CD4-positive, alpha-beta T cell treated with Interleukin-10 for 1 hour (primary cell): ENCODE results near the gene NEK10.
"Not testable (repeated sequence)": the region's sequence is repeated elsewhere in the genome, so short reads cannot be mapped to it uniquely, and the experiment has no call there.

Experiments
- DNase-seq: peaks from one replicate; pipeline ENCODE4 v3.0.0-alpha.2; 2020

NEK10 gene

GRCh38 chr3:27353221-27353620 is 16.0 kb downstream of the NEK10 start:
- DNase-seq: no peak

- no peak for DNase-seq
These were observed 17.1 kb downstream of the NEK10 start for GRCh38 chr3:27352047-27352446.

GRCh38 chr3:27349832-27350231 is 19.4 kb downstream of the NEK10 start:
- no peak for DNase-seq

- no peak for DNase-seq
These were observed 23.0 kb downstream of the NEK10 start for GRCh38 chr3:27345959-27346865.

- peak; percentile 24 for DNase-seq
These were observed 23.7 kb downstream of the NEK10 start for GRCh38 chr3:27345493-27345892.

- no peak for DNase-seq
These were observed 24.1 kb downstream of the NEK10 start for GRCh38 chr3:27345045-27345444.

- no peak for DNase-seq
These were observed 25.0 kb downstream of the NEK10 start for GRCh38 chr3:27344192-27344591.

GRCh38 chr3:27342267-27342666 is 26.9 kb downstream of the NEK10 start:
- no peak for DNase-seq

GRCh38 chr3:27340534-27340933 is 28.6 kb downstream of the NEK10 start:
- DNase-seq: no peak

- DNase-seq: no peak
These were observed 33.6 kb downstream of the NEK10 start for GRCh38 chr3:27335571-27335970.

GRCh38 chr3:27333843-27334242 is 35.3 kb downstream of the NEK10 start:
- DNase-seq: no peak

GRCh38 chr3:27328982-27329762 is 40.0 kb downstream of the NEK10 start:
- not testable (repeated sequence) for DNase-seq

GRCh38 chr3:27326629-27327545 is 42.3 kb downstream of the NEK10 start:
- no peak for DNase-seq

GRCh38 chr3:27326202-27326601 is 43.0 kb downstream of the NEK10 start:
- no peak for DNase-seq

GRCh38 chr3:27325419-27325818 is 43.8 kb downstream of the NEK10 start:
- DNase-seq: no peak

- no peak for DNase-seq
These were observed 44.5 kb downstream of the NEK10 start for GRCh38 chr3:27324686-27325085.

GRCh38 chr3:27323087-27323570 is 46.1 kb downstream of the NEK10 start:
- DNase-seq: no peak

- DNase-seq: no peak
These were observed 46.5 kb downstream of the NEK10 start for GRCh38 chr3:27322634-27323033.

- no peak for DNase-seq
These were observed 49.2 kb downstream of the NEK10 start for GRCh38 chr3:27319847-27320526.

GRCh38 chr3:27319304-27319703 is 49.9 kb downstream of the NEK10 start:
- DNase-seq: no peak

GRCh38 chr3:27317096-27317495 is 52.1 kb downstream of the NEK10 start:
- DNase-seq: no peak

- no peak for DNase-seq
These were observed 54.2 kb downstream of the NEK10 start for GRCh38 chr3:27315003-27315402.
